HG03139 (cell line): ENCODE measurements around the gene PCF11.
"Not testable (repeated sequence)": the region's sequence is repeated elsewhere in the genome, so short reads cannot be mapped to it uniquely, and the experiment has no call there.

Experiments used
- ATAC-seq: cut with Tn5 transposase; IDR thresholded peaks from one replicate; pipeline ENCODE4 v1.9.1; 2021; ENCODE audit not compliant: unreplicated experiment

PCF11 gene

DNA sequence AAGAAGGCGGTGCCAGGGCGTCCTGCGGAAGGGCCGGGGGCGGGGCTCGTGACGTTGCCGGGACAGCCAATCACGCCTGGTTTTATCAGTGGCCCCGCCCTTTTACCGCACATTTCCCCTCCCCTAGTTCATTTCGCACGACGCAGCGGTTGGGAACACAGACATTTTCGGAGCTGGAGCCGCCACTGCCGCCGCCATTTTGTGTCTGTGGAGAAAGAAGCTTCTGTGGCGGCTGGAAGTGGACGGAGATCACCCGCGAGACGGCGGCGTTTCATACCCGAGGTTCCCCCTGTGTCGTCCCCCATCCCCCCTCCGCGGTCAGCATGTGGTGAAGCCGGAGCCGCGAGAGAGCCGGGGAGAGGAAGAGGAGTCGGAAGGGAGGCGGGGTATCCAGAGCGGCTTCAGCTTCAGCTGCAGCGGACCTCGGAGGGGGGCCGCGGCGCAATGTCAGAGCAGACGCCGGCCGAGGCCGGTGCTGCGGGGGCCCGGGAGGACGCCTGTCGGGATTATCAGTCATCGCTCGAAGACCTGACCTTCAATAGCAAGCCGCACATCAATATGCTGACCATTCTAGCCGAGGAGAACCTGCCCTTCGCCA lies at the start of gene PCF11:
TSS of gene PCF11 (plus strand) at position 136 of the 598 bp plus-strand sequence. CDS start at position 445, 309 bp downstream.
- ATAC-seq: peak; percentile 3

- no peak for ATAC-seq
Measured at GRCh38 chr11:83112886-83113285, 44.0 kb upstream of the PCF11 start.

DNA sequence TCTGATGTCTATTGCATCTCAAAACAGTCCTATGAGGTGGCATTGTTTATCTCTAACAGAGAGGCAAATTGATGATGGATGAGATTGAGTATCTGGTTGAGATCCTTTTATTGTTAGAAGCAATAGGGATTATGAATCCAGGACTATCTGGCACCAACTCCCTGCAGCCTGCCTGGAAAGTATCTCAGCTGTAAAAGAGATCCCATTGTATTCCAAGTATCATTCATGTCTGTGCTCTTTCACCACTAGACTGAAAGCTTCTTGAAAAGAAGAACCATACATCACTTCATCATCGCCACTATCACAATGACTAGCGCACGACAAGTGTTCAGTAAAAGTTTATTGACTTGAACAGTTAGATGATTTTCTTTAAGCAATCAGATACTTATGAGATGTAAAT lies 41.9 kb upstream of the PCF11 start:
- no peak for ATAC-seq

DNA sequence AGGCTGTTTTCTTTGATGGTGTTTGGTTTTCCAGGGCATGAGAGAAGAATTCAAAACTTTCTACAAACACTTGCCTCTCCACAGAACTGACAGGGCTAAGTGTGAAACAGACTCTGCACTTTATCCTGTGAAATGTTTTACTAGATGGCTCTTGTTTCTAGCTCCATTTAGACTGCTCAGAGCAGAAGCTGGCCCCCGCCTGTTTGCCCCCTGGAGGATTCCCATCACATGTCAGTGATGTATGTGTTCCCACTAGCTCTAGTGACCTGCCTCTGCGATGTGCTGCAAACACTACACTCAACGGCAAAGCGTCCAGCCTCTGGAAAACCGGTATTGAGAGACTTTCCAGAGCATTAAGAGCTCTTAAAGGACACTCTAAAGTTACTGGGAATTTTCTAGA lies 41.4 kb upstream of the PCF11 start:
- ATAC-seq: no peak

- no peak for ATAC-seq
Measured at GRCh38 chr11:83116015-83116641, 40.8 kb upstream of the PCF11 start.

GRCh38 chr11:83118814-83119213 lies 38.1 kb upstream of the PCF11 start:
- no peak for ATAC-seq

- no peak for ATAC-seq
Measured at GRCh38 chr11:83119216-83119615, 37.7 kb upstream of the PCF11 start.

GRCh38 chr11:83120327-83120726 lies 36.6 kb upstream of the PCF11 start:
- no peak for ATAC-seq

GRCh38 chr11:83122050-83122449 lies 34.9 kb upstream of the PCF11 start:
- ATAC-seq: no peak

DNA sequence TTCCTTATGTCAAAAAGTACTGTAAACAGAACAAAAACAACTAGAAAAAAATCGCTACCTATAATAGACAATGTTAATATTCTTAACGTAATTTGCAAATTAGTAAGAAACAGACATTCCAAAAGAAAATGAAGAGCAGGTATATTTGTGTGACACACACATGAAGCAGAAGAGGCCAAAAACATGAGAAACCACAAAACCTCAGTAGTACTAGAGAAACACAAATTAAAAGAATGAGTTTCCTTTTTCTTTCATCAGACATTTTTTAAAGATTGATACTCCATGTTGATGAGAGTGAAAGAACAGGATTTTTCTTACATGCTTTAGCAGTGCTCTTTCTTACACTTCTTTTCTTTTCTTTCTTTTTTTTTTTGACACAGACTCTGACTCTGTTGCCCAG lies 34.2 kb upstream of the PCF11 start:
- ATAC-seq: no peak

GRCh38 chr11:83124636-83125424 lies 32.1 kb upstream of the PCF11 start:
- ATAC-seq: no peak

DNA sequence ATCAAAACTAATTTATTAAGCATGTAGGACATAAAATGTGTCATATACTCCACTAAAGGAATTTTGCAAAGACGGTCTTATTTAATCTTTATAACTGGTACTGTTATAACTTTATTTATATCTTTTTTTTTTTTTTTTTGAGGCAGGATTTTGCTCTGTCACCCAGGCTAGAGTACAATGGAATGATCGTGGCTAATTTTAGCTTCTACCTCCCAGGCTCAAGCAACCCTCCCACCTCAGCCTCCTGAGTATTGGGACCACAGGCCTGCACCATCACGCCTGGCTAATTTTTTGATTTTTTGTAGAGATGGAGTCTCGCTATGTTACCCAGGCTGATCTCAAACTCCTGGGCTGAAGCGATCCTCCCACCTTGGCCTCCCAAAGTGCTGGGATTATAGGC lies 31.4 kb upstream of the PCF11 start:
- no peak for ATAC-seq

DNA sequence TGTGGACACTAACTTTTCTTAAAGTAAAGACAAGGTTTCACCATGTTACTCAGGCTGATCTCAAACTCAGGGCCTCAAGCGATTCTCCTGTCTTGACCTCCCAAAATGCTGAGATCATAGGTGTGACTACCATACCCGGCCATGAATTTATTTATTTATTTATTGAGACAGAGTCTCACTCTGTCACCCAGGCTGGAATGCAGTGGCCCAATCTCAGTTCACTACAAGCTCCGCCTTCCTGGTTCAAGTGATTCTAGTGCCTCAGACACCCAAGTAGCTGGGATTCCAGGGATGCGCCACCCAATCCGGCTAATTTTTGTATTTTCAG lies 29.7 kb upstream of the PCF11 start:
- ATAC-seq: no peak

DNA sequence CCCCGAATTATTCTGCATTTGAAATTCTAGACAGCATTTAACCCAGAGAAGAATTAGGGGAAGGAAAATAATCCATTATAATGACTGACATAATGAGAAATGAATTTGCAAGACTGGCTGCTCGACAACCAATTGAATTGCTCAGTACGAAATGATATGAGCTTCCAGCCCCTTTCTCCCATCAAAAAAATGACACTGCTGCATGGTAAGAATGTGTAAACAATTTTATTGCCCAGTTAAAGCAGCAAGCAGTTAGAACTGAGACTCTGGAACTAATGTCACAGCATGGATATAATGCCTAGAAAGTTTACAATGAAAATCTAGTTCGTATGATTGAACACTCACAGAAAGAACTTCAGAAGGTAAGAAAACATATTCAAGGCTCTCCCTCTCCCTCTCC lies 24.7 kb upstream of the PCF11 start:
- no peak for ATAC-seq

DNA sequence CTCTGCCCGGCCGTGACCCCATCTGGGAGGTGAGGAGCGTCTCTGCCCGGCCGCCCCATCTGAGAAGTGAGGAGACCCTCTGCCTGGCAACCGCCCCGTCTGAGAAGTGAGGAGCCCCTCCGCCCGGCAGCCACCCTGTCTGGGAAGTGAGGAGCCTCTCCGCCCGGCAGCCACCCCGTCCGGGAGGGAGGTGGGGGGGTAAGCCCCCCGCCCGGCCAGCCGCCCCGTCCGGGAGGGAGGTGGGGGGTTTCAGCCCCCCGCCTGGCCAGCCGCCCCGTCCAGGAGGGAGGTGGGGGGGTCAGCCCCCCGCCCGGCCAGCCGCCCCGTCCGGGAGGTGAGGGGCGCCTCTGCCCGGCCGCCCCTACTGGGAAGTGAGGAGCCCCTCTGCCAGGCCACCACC lies 23.7 kb upstream of the PCF11 start:
- ATAC-seq: not testable (repeated sequence)

DNA sequence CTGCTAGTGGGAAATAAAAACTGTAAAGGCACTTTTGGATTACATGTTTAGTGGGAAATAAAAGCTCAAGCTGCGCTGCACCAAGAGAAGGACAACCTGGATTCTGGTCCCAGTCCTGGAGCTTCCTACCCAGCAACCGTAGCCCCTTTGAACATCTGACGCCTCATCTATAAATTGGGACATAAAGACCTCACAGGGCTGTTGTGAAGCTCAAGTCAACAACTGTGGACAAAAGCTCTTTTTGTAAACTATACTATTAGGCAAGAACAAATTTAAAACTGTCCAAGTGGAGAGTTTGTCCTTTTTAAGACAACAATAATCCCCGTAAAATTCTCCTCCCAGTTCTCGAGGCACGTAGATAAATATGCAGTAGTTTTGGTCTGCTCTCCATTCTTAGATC lies 17.6 kb upstream of the PCF11 start:
- no peak for ATAC-seq

DNA sequence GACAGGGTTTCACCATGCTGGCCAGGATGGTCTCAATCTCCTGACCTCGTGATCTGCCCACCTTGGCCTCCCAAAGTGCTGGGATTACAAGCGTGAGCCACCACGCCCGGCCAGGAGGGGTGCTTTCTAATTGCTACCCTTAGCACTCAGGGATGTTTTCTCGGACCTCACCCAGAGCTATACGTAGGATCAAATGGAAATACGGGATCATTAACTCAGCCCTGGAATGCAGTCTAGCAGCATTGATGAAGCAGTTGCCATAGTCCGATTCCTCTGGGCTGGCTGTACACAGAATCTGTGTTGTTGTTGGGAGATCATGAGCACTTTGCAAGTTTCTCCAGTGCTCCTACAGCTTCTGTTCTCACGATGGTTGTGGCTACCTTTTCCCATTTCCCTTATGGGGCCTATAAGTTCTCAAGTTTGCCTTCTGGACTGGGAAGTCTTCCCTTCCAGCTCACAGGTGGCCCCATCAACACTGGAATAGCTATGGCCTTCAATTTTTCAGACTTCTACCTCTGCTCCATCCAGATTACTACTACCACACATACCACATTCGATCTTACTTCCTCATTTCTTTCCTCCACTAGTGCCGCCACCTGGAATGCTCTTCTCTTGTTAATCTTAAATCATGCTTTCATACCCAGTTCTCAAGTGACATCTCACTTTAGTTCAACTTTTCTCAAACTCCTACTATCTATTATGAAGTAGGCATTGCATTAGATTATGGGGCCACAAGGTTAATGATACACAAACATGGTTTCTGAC lies 16.1 kb upstream of the PCF11 start:
- ATAC-seq: peak; percentile 94

DNA sequence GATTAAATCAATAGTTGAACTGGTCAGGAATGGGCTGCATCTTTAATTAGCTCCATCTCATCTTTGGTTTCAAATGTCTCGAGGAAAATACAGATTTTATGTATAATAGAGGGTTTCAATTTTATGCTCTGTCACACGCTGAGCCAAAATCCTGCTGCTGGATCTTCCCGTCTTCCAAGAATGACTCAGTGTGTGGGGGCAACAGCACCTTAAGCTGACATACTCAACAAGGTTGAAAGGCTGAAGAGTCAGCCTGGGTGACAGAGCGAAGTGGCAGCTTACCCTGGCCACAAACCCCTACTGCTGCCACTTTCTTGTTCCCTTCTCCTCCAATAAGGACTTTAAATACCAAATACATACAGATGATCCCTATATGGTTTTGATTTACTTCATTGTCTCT lies 9.0 kb upstream of the PCF11 start:
- ATAC-seq: no peak

DNA sequence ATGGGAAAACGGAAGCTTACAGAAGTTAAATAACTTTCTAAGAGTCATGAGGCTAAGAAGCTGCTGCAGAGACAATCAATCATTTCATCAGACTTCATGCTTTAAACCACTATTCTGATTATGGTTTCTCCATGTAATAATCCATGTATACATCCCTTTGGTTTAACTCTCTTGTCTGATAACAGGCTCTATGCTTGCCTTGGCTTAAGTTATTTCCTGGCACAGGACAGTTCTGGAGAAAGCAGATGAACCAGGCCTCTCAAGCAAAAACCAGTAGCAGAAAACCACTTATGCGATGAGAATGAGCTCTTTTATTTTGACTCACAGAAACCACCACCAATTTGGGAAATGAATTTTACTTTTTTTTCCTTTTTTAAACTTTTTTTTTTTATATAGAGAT lies 6.5 kb upstream of the PCF11 start:
- no peak for ATAC-seq

- ATAC-seq: no peak
Measured at GRCh38 chr11:83151274-83151977, 5.5 kb upstream of the PCF11 start.

- no peak for ATAC-seq
Measured at GRCh38 chr11:83152264-83152663, 4.7 kb upstream of the PCF11 start.
